HCT116 (cell line): ENCODE data around the gene THEM4.

Experiments used
- EZH2 ChIP-seq: fragments of 200-600 bp; sonication (generic); IDR thresholded peaks from 2 replicates; pipeline ENCODE4 v1.6.1; 2017; ENCODE audit warnings: antibody characterized with exemption, mixed run types
- JUND ChIP-seq: IDR thresholded peaks from 2 replicates; pipeline ENCODE4 v1.6.1; 2012
- SIN3A ChIP-seq: IDR thresholded peaks from 2 replicates; pipeline ENCODE4 v1.6.1; 2012; ENCODE audit warnings: low read depth
- SRF ChIP-seq: IDR thresholded peaks from 2 replicates; pipeline ENCODE4 v1.6.1; 2012; ENCODE audit warnings: low read depth
- TCF7L2 ChIP-seq: IDR thresholded peaks from 2 replicates; pipeline ENCODE4 v1.7.0; 2011; ENCODE audit warnings: borderline replicate concordance, inconsistent platforms; ENCODE audit not compliant: insufficient read depth, insufficient read length; ENCODE audit errors: extremely low read depth
- YY1 ChIP-seq: IDR thresholded peaks from 2 replicates; pipeline ENCODE4 v1.6.1; 2011; ENCODE audit warnings: low read length, low read depth, moderate library complexity, mild to moderate bottlenecking; ENCODE audit not compliant: insufficient replicate concordance; ENCODE audit errors: extremely low read depth
- ZNF274 ChIP-seq: fragments of 200-500 bp; sonication (Bioruptor generic); IDR thresholded peaks from 2 replicates; pipeline ENCODE4 v1.6.1; 2014; ENCODE audit warnings: mild to moderate bottlenecking, low read depth, low read length, inconsistent platforms
- TF ChIP-seq, protein P1 (sequence below), 3 experiments: fragments of 200-600 bp in 1 of 3; sonication (generic) in 1 of 3; IDR thresholded peaks in 2 of 3; conservative IDR thresholded peaks in 1 of 3; 2 replicates each; pipeline ENCODE4 v1.5.1; 2012 to 2017; ENCODE audit warnings: low read depth in 2 of 3, low read length in 2 of 3, antibody characterized with exemption in 1 of 3, borderline replicate concordance in 1 of 3, control low read depth in 1 of 3, mild to moderate bottlenecking in 1 of 3, mixed read lengths in 1 of 3, mixed run types in 1 of 3, moderate library complexity in 1 of 3; ENCODE audit not compliant: insufficient read depth in 1 of 3
- TF ChIP-seq, protein P2 (sequence below): IDR thresholded peaks from 2 replicates; pipeline ENCODE4 v1.6.1; 2011; ENCODE audit warnings: mild to moderate bottlenecking, low read length, moderate library complexity; ENCODE audit not compliant: insufficient replicate concordance; ENCODE audit errors: extremely low read depth
- TF ChIP-seq, protein P3 (sequence below): IDR thresholded peaks from 2 replicates; pipeline ENCODE4 v1.6.1; 2012; ENCODE audit warnings: low read depth

DNA sequence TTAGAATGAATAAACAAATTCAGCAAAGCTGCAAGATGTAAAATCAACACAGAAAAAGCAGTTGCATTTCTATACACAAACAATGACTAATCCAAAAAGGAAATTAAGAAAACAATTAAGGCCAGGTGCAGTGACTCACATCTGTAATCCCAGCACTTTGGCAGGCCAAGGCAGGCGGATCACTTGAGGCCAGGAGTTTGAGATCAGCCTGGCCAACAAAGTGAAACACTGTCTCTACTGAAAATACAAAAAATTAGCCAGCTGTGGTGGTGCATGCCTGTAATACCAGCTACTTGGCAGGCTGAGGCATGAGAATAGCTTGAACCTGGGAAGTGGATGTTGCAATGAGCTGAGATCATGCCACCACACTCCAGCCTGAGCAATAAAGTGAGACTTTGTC is 22.3 kb downstream of the THEM4 start:
- TF ChIP-seq JUND (peak; percentile 36; the same call in 1 of the 2 replicates), TCF7L2 (no peak), ZNF274 (no peak), SIN3A (no peak), YY1 (no peak), EZH2 (no peak), SRF (no peak)
- TF ChIP-seq, protein P1, sequence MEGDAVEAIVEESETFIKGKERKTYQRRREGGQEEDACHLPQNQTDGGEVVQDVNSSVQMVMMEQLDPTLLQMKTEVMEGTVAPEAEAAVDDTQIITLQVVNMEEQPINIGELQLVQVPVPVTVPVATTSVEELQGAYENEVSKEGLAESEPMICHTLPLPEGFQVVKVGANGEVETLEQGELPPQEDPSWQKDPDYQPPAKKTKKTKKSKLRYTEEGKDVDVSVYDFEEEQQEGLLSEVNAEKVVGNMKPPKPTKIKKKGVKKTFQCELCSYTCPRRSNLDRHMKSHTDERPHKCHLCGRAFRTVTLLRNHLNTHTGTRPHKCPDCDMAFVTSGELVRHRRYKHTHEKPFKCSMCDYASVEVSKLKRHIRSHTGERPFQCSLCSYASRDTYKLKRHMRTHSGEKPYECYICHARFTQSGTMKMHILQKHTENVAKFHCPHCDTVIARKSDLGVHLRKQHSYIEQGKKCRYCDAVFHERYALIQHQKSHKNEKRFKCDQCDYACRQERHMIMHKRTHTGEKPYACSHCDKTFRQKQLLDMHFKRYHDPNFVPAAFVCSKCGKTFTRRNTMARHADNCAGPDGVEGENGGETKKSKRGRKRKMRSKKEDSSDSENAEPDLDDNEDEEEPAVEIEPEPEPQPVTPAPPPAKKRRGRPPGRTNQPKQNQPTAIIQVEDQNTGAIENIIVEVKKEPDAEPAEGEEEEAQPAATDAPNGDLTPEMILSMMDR (IDR thresholded peaks at IDR 0.05 in 2 of 3, conservative IDR thresholded peaks at IDR 0.05 in 1 of 3; ENCODE audit: borderline replicate concordance in 1 of 3, insufficient read depth in 1 of 3, low read depth in 2 of 3, low read length in 2 of 3), result no peak
- TF ChIP-seq, protein P2, sequence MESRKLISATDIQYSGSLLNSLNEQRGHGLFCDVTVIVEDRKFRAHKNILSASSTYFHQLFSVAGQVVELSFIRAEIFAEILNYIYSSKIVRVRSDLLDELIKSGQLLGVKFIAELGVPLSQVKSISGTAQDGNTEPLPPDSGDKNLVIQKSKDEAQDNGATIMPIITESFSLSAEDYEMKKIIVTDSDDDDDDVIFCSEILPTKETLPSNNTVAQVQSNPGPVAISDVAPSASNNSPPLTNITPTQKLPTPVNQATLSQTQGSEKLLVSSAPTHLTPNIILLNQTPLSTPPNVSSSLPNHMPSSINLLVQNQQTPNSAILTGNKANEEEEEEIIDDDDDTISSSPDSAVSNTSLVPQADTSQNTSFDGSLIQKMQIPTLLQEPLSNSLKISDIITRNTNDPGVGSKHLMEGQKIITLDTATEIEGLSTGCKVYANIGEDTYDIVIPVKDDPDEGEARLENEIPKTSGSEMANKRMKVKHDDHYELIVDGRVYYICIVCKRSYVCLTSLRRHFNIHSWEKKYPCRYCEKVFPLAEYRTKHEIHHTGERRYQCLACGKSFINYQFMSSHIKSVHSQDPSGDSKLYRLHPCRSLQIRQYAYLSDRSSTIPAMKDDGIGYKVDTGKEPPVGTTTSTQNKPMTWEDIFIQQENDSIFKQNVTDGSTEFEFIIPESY, result no peak
- TF ChIP-seq, protein P3, sequence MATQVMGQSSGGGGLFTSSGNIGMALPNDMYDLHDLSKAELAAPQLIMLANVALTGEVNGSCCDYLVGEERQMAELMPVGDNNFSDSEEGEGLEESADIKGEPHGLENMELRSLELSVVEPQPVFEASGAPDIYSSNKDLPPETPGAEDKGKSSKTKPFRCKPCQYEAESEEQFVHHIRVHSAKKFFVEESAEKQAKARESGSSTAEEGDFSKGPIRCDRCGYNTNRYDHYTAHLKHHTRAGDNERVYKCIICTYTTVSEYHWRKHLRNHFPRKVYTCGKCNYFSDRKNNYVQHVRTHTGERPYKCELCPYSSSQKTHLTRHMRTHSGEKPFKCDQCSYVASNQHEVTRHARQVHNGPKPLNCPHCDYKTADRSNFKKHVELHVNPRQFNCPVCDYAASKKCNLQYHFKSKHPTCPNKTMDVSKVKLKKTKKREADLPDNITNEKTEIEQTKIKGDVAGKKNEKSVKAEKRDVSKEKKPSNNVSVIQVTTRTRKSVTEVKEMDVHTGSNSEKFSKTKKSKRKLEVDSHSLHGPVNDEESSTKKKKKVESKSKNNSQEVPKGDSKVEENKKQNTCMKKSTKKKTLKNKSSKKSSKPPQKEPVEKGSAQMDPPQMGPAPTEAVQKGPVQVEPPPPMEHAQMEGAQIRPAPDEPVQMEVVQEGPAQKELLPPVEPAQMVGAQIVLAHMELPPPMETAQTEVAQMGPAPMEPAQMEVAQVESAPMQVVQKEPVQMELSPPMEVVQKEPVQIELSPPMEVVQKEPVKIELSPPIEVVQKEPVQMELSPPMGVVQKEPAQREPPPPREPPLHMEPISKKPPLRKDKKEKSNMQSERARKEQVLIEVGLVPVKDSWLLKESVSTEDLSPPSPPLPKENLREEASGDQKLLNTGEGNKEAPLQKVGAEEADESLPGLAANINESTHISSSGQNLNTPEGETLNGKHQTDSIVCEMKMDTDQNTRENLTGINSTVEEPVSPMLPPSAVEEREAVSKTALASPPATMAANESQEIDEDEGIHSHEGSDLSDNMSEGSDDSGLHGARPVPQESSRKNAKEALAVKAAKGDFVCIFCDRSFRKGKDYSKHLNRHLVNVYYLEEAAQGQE, result no peak
